Ovary (tissue), 3 donors: Measurements from ENCODE around the gene SMC5.

Source experiments
- EP300 ChIP-seq: sonication (generic); formaldehyde crosslinking; IDR thresholded peaks from one replicate; pipeline ENCODE4 v1.6.1; 2017; ENCODE audit warnings: antibody characterized with exemption
- POLR2A ChIP-seq: fragments of 450-650 bp; IDR thresholded peaks from one replicate; pipeline ENCODE4 v1.6.1; 2017; ENCODE audit warnings: antibody characterized with exemption, mild to moderate bottlenecking, moderate library complexity
- TF ChIP-seq, protein P1 (sequence below), 3 donors: fragments of 450-650 bp in 2 of 3; fragments of 200-600 bp in 1 of 3; IDR thresholded peaks; one replicate each; pipeline versions ENCODE4 v1.5.1 to v1.8.0; 2016 to 2022; ENCODE audit warnings: antibody characterized with exemption in 3 of 3, mild to moderate bottlenecking in 1 of 3
- donor health status: DM: no; HTN: no; CAD: no.

DNA sequence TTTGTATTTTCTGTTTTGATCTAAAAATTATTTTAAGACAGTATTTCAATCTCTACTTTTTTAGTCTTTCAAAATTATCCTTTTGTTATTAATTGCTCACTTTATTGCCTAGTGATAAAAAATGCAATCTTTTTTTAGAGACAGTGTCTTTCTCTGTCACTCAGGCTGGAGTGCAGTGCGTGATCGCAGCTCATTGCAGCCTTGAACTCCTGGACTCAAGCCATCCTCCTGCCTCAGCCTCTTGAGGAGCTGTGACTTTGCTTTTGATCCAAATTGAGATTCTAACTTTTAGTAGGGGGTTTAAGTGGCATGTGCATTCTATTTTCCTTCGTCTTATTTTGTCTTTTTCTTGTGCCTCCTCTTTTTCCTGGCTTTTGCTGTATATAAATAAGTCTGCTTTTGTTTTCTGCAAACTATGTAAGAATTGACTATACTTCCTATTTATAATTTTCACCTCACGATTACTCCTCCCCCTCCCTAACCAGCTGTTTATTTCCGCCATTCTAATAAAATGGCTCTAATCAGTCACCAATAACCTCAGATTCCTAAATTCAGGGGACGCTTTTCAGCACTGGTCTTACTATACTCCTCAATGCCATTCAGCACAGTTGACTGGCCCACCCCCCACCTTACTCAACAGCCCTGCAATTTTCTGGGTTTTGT is 123.4 kb downstream of the SMC5 start:
- TF ChIP-seq, protein P1, sequence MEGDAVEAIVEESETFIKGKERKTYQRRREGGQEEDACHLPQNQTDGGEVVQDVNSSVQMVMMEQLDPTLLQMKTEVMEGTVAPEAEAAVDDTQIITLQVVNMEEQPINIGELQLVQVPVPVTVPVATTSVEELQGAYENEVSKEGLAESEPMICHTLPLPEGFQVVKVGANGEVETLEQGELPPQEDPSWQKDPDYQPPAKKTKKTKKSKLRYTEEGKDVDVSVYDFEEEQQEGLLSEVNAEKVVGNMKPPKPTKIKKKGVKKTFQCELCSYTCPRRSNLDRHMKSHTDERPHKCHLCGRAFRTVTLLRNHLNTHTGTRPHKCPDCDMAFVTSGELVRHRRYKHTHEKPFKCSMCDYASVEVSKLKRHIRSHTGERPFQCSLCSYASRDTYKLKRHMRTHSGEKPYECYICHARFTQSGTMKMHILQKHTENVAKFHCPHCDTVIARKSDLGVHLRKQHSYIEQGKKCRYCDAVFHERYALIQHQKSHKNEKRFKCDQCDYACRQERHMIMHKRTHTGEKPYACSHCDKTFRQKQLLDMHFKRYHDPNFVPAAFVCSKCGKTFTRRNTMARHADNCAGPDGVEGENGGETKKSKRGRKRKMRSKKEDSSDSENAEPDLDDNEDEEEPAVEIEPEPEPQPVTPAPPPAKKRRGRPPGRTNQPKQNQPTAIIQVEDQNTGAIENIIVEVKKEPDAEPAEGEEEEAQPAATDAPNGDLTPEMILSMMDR (IDR thresholded peaks at IDR 0.05): no peak
- TF ChIP-seq POLR2A (no peak), EP300 (no peak)
